GM19099 (cell line): ENCODE data around the gene IL17REL.

Experiments
- POLR2A ChIP-seq: IDR thresholded peaks from 3 replicates; pipeline ENCODE4 v1.6.1; 2011; ENCODE audit warnings: low read depth; ENCODE audit not compliant: insufficient read length; ENCODE audit errors: extremely low read depth

IL17REL gene

DNA sequence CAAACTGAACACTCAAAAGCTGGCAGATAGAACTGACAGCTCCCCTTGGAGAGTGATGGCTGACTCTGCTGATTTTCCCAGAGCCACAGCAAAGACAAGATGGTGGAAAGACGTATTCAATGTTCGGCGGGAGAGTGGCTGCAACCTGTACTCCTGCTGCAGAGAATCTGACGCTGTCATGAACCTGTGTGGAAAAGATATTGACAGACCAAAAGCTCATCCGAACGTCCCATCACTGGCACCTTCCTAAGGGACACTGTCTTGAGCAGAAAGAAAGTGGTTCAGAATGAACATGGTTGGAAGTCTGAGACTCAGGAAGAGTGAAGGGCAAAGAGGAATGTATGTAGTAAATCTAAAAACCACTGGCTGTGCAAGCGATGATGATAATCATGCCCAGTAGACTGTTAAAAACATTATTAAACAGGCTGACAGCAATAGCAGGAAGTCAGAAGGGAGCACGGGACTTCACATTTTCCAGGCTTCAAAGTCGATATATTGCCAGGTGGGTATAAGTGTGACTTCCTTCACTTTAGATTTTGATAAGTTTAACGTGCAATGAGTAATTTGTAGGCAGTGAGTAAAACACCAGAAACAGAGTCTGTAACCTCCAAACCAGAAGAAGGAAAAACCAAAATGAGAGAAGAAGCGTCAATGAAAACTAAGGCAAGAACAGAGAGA is 6.2 kb upstream of the IL17REL start:
- no peak for TF ChIP-seq POLR2A

DNA sequence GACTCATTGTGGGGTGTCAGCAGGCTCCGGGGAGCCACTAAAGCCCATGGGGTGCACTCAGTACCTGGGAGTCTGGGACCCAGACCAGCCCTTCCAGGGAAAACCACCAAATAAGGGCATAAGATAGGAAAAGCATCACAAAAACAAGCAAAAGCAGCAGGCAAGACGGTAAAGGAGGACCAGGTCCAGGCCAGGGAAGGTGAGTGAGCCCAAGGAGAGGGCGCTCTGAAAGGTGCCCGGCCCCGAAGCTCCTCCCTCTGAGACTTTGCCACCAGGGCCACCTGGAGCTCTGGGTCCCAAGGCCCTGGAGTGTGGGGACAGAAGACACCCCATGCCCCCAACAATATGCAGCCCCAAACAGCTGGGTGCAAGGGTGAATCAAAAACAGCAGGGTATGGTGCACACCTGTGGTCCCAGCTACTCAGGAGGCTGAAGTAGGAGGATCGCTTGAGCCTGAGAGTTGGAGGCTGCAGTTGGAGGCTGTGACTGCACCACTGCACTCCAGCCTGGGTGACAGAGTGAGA is 5.2 kb upstream of the IL17REL start:
- TF ChIP-seq POLR2A: no peak

DNA sequence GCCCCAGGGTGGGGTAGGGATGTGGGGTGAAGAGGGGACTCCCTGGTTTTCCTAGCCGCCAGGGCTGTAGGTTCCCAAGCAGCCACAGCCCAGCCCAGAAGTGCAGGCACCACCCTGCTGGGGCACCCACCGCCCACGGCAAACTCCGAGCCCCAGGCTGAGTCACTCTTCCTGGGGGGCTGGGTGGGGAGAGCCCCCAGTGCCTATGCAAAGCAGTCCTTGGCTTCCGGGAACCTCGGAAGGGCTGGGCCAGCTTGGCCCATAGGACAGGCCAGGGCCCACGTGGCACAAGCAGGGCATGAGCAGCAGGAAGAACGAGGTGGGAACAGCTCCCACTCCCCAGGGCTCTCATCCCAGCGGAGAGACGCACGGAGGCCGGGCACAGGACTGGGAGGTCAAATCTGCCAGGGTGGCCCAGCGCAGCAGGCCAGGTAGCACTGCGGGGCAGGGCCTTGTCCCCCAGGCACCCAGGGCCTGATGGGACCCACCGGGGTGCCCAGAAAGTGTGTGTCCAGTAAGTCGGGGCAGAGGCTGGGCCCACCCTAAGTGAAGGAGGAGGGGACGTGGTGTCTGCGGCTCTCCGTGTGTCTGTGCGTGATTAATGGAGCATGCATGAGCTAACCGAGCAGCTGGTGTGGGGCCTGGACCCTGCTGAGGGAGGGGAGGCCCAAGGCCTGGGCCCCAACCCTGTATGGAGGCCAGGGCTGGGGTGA is 4.6 kb upstream of the IL17REL start:
- TF ChIP-seq POLR2A: no peak

DNA sequence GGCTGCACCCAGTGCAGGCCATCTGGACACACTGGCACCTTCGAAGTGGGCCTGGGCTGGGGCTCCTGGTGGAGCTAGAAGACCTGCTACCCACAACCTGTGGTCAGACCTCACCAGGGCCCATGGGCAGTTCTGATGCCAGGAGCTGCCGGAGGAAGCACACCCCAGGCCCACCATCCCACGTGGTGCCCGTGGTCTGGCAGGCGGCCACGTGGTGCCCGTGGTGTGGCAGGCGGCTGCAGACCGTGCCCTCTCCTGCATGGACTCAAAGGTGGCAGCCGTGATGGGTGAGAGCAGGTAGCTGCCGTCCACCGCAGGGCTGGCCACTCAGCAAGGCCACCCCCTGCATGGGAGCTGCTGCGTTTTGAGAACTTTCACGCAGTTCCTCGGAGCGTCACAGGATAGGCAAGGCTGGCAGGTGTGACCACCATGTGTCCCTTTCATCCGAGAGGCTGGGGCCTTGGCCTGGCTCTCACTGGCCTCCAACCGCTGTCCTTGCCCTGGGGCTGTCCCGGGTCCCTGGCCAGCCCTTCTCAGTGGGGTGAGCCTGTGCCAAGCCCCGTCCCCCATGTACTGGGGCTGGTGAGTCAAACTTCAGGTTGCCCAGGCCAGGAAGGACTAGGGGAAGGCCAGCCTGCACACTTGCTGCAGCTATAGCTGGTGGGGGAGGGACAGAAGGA is 3.9 kb upstream of the IL17REL start:
- no peak for TF ChIP-seq POLR2A

DNA sequence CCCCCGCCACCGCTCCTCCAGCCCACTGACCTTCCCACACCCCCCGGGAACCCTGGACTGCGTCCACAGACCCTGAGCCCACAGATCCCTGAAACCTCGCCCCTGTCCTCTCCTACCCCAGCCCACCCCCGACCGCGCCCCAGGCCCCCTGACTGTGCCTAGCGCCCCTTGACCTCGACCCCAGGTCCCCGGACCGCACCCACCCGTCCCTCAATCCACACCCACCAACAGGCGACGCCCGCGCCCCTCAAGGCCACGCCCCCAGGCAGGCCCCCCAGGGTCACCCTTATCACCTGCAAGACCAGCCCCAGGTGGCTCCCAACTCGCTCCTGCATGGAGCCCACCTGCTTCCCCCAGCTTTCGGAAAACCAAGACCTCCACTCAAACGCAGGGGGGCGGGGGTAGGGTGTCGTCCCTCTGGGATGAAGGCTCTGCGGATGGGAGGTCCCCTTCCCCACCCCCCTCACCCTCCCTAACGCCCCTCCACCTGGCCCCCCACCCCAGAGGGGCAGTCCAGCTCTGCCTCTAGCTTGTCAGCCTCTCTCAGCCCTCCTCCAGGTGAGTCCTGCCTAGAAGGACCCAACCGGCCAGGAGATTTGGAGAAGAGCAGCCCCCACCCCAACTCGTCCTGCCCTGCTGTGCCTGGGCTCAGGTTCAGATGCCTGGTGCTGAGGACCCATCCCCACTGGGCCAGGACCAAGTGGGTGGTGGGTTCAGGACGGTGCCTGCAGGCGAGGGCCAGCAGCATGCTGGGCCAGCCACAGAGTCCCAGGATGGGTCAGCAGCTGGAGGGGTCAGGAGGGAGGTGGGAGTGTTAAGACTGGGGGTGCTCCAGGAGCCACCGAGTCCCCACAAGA is 3.1 kb upstream of the IL17REL start:
- no peak for TF ChIP-seq POLR2A

DNA sequence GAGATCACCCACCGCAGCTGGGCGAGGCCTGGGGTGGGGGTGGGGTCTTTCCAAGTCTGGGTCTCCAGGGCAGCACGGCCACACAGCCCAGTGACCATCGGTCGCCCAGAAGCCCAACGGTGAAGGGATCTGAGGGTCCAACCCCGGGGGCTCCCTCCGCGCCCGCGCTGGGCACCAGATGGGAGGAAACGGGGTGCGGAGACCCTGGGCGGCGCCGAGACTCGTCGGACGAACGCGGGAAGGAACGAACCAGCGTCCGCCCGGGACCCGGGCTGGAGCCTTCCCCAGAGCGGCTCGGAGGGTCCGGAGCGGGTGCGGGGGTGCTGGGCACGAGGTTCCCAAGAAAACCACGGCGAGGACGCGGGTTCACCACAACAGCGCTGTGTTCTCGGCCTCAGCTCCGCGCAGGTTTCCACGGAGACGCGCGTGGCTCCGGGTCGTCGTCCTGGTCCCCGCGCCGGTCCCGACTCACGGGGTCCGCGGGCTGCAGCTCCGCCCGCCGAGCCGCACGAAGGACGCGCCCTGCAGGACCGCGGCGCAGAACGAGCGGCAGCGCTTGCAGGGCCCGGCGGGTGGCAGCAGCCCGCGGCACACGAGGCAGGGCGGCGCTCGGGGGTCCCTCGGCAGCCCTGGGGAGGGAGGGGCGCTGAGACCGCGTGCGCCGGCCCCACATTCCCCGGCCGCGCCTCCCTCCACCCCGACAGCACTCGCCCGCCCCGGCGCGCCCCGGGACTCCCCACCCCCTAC is 2.3 kb upstream of the IL17REL start:
- no peak for TF ChIP-seq POLR2A

DNA sequence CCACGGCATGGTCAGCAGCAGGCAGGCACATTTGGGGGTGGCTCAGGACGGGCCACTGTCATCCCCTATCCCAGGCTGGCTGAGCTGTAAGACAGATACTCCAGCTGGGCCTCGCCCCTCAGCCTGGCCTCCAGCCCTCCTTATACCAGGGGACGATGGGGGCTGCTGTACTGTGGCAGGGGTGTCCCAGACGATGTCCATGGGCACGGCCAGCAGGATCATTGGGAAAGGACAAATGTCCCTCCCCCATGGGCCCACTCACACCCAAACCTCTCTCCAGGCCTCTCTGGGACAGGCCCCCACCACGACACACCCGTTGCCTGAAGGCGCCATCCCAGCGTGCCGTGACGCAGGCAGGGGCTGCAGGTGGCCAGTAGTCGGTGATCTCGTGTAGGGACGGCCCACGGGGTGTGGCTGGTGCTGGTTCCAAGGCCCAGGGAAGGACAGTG is 1.5 kb upstream of the IL17REL start:
- no peak for TF ChIP-seq POLR2A

DNA sequence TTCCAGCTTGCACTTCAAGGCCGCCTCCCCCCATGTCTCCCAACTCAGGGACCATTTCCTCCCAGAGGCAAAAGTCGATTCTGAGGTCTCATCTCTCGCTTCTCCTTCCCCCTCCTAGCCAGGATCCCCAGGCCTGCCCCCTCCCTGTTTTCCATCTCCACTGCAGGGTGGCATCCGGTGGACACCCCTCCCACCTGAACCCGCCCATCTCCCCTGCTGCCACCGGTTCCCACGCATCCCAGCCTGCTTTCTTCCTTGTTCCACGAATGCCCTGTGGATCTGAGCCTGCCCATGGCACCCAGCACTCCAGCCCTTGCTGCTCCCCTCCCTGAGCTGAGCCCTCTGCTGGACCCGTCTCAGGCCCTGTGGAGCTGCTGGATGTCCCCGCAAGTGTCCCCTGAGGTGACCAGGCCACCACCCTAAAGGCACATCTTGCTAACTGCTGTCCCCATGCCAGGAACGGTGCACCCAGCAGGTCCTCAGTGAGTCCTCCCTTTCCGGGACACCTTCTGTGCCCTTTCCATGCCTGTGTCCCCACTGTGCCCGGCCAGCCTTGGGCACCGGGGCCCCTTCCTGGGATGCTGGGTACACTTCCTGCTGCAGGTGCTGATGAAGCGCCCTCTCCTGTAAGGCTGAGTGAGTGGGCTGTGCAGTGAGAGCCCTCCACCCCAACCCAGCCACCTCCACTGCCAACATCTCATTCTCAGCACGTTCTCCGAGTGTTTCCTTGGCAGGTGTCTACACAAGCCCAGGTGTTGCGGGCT is 936 bp downstream of the IL17REL start:
- TF ChIP-seq POLR2A: no peak

DNA sequence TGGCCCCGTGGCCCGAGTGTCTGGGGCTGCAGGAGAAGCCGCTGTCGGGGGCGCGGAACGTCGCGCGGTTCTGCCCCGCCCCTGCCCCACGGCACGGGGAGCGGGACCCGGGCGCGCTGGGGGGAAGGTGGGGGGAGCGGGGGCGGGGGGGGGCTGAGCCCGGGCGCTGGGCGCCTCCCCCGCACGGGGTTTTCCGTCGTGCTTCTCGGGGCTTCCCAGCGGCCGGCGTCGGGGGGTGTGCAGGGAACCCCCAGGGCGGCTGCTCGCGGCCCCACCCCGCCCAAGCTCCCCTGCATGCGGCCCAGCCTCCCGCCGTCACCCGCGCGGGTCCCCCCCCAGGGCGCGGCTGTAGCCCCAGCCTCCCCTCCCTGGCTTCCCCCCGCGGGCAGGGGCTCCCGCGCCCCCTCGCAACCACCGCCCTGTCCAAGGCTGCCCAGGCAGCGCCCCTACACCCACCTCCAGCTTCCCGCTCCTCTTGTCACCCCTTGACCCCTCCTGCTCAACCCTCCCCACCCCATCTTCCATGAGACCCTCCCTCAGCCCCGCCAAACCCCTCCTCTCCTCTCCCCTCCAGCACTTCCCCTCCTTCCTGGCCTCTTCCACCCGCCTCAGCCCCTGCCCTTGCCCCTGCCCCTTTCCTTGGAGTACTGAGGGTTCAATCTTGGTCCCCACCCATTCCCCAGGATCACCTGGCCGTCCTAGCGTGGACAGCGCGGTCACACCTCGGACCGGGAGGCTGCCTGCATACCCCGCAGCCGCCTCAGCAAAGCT is 1.7 kb downstream of the IL17REL start:
- peak; percentile 20 for TF ChIP-seq POLR2A

DNA sequence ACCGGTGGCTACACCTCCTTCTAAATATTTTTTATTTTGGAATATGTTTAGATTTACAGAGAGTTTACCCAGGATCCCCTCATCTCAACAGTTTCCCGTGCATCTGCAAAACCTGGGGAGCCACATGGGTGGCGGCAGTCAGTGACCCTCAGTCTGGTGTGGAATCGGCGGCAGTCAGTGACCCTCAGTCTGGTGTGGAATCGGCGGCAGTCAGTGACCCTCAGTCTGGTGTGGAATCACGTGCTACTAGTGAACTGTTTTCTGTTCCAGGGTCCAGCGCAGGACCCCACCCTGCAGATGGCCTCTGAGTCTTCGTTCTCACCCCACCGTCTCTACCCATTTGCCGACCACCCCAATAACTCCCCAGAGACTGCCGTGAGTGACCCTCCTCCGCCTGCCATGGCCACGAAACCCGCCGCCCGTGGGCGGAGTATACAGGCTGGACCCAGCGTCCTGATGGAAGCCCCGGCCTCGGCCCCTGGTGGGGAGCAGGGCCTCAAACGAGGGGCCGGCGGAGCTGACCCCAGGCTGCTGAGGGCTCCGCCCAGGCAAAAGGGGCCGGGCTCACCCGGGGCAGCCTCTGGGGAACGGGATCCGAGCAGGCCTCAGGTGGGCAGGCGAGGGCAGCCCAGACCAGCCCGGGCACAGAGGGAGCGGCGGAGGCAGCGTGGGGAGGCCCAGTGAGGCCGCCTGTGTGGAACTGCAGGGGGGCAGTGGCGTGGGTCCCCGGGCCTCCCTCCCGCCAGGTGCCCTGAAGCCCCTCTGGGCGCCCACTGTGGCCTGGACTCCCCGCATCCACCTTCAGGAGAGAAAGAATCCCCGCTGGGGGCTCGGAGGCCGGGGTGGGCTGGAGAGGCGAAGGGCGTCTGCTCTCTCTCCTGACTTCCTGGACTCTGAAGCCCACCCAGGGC is 2.5 kb downstream of the IL17REL start:
- TF ChIP-seq POLR2A: no peak

DNA sequence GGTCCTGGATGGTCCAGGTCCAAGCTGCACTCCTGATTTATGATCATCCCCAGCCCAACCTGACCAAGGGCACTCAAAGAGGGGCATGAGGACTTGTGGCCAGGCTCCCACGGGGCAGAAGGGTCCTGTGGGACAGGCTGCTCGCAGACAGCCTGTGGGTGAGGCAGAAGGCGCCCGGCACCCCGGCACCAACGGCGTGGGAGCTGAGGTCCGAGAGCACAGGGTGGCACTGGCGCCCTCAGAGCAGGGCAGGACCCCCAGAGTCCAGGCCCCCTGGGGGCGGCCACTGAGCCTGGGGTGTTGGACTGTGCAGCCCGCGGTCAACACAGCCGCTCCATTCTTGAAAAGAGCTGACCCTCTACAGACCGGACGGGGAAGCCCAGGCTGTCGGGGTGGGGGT is 3.3 kb downstream of the IL17REL start:
- no peak for TF ChIP-seq POLR2A
